Stimulated activated naive CD8-positive, alpha-beta T cell treated with anti-CD3 and anti-CD28 coated beads, Interleukin-15, Interleukin-2, amounts not matched to agents 100 ng/mL and 50 ng/mL, for 24 hours (primary cell): ENCODE measurements around the gene JPH2.

ENCODE experiments used
- H3K27ac Mint-ChIP-seq: one replicate; pipeline ENCODE4 v1.8.0; 2021; ENCODE audit warnings: mild to moderate bottlenecking, mixed read lengths
- H3K27me3 Mint-ChIP-seq: one replicate; pipeline ENCODE4 v1.8.0; 2021; ENCODE audit warnings: mixed read lengths
- H3K36me3 Mint-ChIP-seq: one replicate; pipeline ENCODE4 v1.8.0; 2021; ENCODE audit warnings: low read depth, mixed read lengths
- H3K4me1 Mint-ChIP-seq: one replicate; pipeline ENCODE4 v1.8.0; 2021; ENCODE audit warnings: low read depth, mixed read lengths
- H3K4me3 Mint-ChIP-seq: one replicate; pipeline ENCODE4 v1.8.0; 2021; ENCODE audit warnings: mild to moderate bottlenecking, mixed read lengths
- H3K9me3 Mint-ChIP-seq: one replicate; pipeline ENCODE4 v1.8.0; 2021; ENCODE audit warnings: mixed read lengths

Gene JPH2

GRCh38 chr20:44186201-44186600 lies 787 bp downstream of the JPH2 start:
- peaks cover 9% of the 10 kb centered on the region for H3K4me1 Mint-ChIP-seq
- peaks cover 62% of the 10 kb centered on the region for H3K27me3 Mint-ChIP-seq
- no peak overlapping the region for H3K27ac Mint-ChIP-seq
- H3K4me3 Mint-ChIP-seq, result no peak overlapping the region
- no peaks in the 10 kb centered on the region for H3K36me3 Mint-ChIP-seq
- no peaks in the 10 kb centered on the region for H3K9me3 Mint-ChIP-seq

- no peaks in the 10 kb centered on the region for H3K9me3 Mint-ChIP-seq
- peaks cover 63% of the 10 kb centered on the region for H3K27me3 Mint-ChIP-seq
- peaks cover 9% of the 10 kb centered on the region for H3K4me1 Mint-ChIP-seq
- H3K27ac Mint-ChIP-seq, result no peak overlapping the region
- H3K4me3 Mint-ChIP-seq, result no peak overlapping the region
- H3K36me3 Mint-ChIP-seq, result no peaks in the 10 kb centered on the region
These were observed 1.4 kb downstream of the JPH2 start for GRCh38 chr20:44185574-44185973.

DNA sequence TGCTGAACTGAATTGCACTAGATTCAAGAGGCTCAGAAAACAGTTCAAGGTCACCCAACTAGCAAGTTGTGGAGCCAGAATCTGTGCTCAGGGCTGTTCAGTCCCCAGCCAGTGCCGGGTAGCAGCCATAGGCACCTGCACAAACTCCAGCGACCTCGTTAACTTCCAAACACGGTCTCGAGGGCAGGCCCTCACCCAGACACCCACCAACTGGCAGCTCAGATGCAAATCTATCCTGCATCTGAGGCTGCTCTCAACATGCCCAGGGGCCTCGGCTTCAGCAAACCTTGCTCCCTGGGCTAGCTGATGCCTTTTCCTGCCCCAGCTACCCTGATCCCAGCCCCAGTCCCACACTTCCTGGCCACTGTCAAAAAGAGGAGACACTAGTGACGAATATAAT lies 3.7 kb downstream of the JPH2 start:
- Mint-ChIP-seq H3K27ac (no peak overlapping the region), H3K36me3 (no peaks in the 10 kb centered on the region), H3K27me3 (peaks cover 57% of the 10 kb centered on the region), H3K9me3 (no peaks in the 10 kb centered on the region), H3K4me3 (no peak overlapping the region), H3K4me1 (peaks cover 9% of the 10 kb centered on the region)

DNA sequence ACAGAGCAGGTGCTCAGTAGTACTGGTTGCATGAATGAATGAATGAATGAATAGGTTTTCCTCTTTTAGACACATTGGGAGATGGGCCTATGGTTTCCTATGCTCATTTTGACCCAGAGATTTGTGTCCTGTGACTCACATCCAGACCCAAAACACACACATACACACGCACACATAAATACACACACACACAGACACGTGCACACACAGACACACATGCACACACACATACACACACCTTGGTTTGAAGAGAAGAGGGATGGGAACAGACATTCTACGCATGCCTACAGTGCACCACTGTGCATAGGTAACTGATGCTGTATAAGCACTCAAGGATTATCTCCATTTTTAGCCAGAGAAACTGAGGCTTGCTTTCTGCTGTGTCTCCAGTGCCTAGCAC lies 4.1 kb downstream of the JPH2 start:
- H3K27me3 Mint-ChIP-seq, result peaks cover 55% of the 10 kb centered on the region
- H3K4me1 Mint-ChIP-seq, result peaks cover 7% of the 10 kb centered on the region
- no peak overlapping the region for H3K27ac Mint-ChIP-seq
- H3K4me3 Mint-ChIP-seq, result no peak overlapping the region
- H3K9me3 Mint-ChIP-seq, result no peaks in the 10 kb centered on the region
- H3K36me3 Mint-ChIP-seq, result no peaks in the 10 kb centered on the region

- no peak overlapping the region for H3K27ac Mint-ChIP-seq
- no peaks in the 10 kb centered on the region for H3K9me3 Mint-ChIP-seq
- H3K4me1 Mint-ChIP-seq, result peaks cover under 1% of the 10 kb centered on the region
- peaks cover 50% of the 10 kb centered on the region for H3K27me3 Mint-ChIP-seq
- no peaks in the 10 kb centered on the region for H3K36me3 Mint-ChIP-seq
- no peak overlapping the region for H3K4me3 Mint-ChIP-seq
These were observed 4.7 kb downstream of the JPH2 start for GRCh38 chr20:44182135-44182765.

GRCh38 chr20:44181611-44182010 lies 5.4 kb downstream of the JPH2 start:
- Mint-ChIP-seq H3K4me1 (no peaks in the 10 kb centered on the region), H3K9me3 (no peaks in the 10 kb centered on the region), H3K4me3 (no peak overlapping the region), H3K27ac (no peak overlapping the region), H3K36me3 (no peaks in the 10 kb centered on the region), H3K27me3 (peaks cover 45% of the 10 kb centered on the region)

DNA sequence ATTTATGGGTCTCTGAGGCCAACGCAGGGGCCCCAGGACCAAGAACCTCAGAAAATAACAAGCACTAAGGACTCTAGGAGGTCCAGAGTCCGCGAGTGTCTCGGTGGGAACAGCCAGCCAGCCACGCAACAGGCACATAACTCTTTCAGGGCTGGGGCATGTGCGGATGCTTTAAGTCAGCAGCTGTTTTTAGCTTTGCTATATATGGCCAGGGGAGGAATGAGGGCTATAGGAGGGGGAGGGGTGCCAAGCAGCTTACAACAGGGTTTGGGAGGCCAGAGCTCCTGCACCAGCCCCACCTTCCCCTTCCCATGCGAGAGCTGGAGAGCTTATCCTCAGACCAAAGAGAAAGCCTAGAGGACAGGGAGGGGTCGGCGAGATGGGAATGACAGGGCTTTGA lies 6.2 kb downstream of the JPH2 start:
- Mint-ChIP-seq H3K27ac (no peak overlapping the region), H3K9me3 (no peaks in the 10 kb centered on the region), H3K36me3 (no peaks in the 10 kb centered on the region), H3K4me3 (no peak overlapping the region), H3K4me1 (no peaks in the 10 kb centered on the region), H3K27me3 (peaks cover 41% of the 10 kb centered on the region)

- Mint-ChIP-seq H3K9me3 (no peaks in the 10 kb centered on the region), H3K27ac (no peak overlapping the region), H3K27me3 (peaks cover 28% of the 10 kb centered on the region), H3K4me1 (no peaks in the 10 kb centered on the region), H3K36me3 (no peaks in the 10 kb centered on the region), H3K4me3 (no peak overlapping the region)
These were observed 10.0 kb downstream of the JPH2 start for GRCh38 chr20:44176833-44177534.

- H3K27me3 Mint-ChIP-seq, result peaks cover 30% of the 10 kb centered on the region
These were observed 11.8 kb downstream of the JPH2 start for GRCh38 chr20:44174996-44175765.

GRCh38 chr20:44173846-44174245 lies 13.1 kb downstream of the JPH2 start:
- Mint-ChIP-seq H3K4me3 (no peak overlapping the region), H3K9me3 (no peaks in the 10 kb centered on the region), H3K27ac (no peak overlapping the region), H3K4me1 (no peaks in the 10 kb centered on the region), H3K27me3 (peaks cover 34% of the 10 kb centered on the region), H3K36me3 (no peaks in the 10 kb centered on the region)

More at GRCh38 chr20:44174996-44175765, 11.8 kb downstream of the JPH2 start:
- Mint-ChIP-seq H3K4me3 (no peak overlapping the region), H3K9me3 (no peaks in the 10 kb centered on the region), H3K36me3 (no peaks in the 10 kb centered on the region), H3K4me1 (no peaks in the 10 kb centered on the region), H3K27ac (no peak overlapping the region)

- H3K9me3 Mint-ChIP-seq, result no peaks in the 10 kb centered on the region
- H3K36me3 Mint-ChIP-seq, result no peaks in the 10 kb centered on the region
- no peak overlapping the region for H3K27ac Mint-ChIP-seq
- peaks cover 34% of the 10 kb centered on the region for H3K27me3 Mint-ChIP-seq
- H3K4me1 Mint-ChIP-seq, result no peaks in the 10 kb centered on the region
- H3K4me3 Mint-ChIP-seq, result no peak overlapping the region
These were observed 13.9 kb downstream of the JPH2 start for GRCh38 chr20:44173116-44173515.

GRCh38 chr20:44172572-44172950 lies 14.4 kb downstream of the JPH2 start:
- Mint-ChIP-seq H3K9me3 (no peaks in the 10 kb centered on the region), H3K4me1 (no peaks in the 10 kb centered on the region), H3K27me3 (peaks cover 33% of the 10 kb centered on the region), H3K4me3 (no peak overlapping the region), H3K27ac (no peak overlapping the region), H3K36me3 (no peaks in the 10 kb centered on the region)

DNA sequence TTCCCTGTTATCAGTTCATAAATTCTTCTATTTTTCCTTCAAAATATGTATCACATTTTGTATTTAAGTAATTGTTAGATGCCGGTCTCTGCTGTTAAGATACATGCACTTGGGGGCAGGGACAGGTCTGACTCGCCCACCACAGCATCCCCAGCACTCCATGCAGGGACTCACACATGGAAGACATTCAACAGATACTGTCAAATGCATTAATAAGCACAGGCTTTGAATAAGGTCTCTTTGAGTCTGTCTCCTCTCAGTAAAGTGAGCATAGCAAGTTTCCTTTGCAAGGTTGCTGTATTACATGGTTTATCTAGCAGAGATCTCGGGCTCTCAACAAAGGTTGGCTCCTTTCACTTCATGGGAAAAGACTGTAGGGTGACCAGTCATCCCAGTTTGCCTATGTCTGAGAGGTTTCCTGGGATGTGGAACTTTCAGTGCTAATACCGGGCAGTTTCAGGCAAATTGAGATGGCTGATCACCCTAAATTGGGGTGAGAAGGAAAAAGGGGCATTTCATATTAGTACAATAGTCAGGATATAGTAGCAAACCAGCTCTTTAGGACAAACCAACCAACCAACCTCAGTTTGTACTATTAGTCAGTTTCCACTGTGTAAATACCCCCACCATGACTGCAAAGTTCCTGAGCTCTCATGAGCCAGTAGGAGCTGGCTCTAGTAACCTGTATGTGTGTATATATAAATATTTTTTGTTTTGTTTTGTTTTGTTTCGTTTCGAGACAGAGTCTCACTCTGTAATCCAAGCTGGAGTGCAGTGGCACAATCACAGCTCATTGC lies 15.0 kb downstream of the JPH2 start:
- H3K36me3 Mint-ChIP-seq, result no peaks in the 10 kb centered on the region
- no peak overlapping the region for H3K27ac Mint-ChIP-seq
- H3K4me3 Mint-ChIP-seq, result no peak overlapping the region
- H3K27me3 Mint-ChIP-seq, result peaks cover 39% of the 10 kb centered on the region
- no peaks in the 10 kb centered on the region for H3K9me3 Mint-ChIP-seq
- no peaks in the 10 kb centered on the region for H3K4me1 Mint-ChIP-seq

GRCh38 chr20:44170816-44171410 lies 16.1 kb downstream of the JPH2 start:
- Mint-ChIP-seq H3K4me1 (no peaks in the 10 kb centered on the region), H3K36me3 (no peaks in the 10 kb centered on the region), H3K4me3 (no peak overlapping the region), H3K27me3 (peaks cover 39% of the 10 kb centered on the region), H3K27ac (no peak overlapping the region), H3K9me3 (no peaks in the 10 kb centered on the region)
